Amniotic stem cell (primary cell): Measurements from ENCODE around the gene RAD54L.
"Not testable (repeated sequence)": the region's sequence is repeated elsewhere in the genome, so short reads cannot be mapped to it uniquely, and the experiment has no call there.

Source experiments
- DNase-seq: peaks from one replicate; lab custom pipeline; 2025; lab: John Stamatoyannopoulos, UW

RAD54L gene

GRCh38 chr1:46319960-46320914 is 72.7 kb downstream of the RAD54L start:
- DNase-seq: not testable (repeated sequence)

- DNase-seq: not testable (repeated sequence)
Measured at GRCh38 chr1:46322191-46322590, 74.6 kb downstream of the RAD54L start.

GRCh38 chr1:46325285-46326076 is 77.9 kb downstream of the RAD54L start:
- DNase-seq: not testable (repeated sequence)
